DND-41 (cell line): Measurements from ENCODE around the gene HOMER1.

Source experiments
- ATAC-seq: fragments of 200-7000 bp; cut with Tn5 transposase; 3 replicates; pipeline ENCODE4 v1.9.1; 2021; ENCODE audit warnings: low read depth; ENCODE audit not compliant: insufficient read depth
- DNase-seq: peaks from one replicate; pipeline ENCODE4 v3.0.0-alpha.2; 2020
- H2AFZ ChIP-seq: 2 replicates; pipeline ENCODE4 v1.6.0; 2012; ENCODE audit warnings: low read depth, low read length
- H3K27ac ChIP-seq: 2 replicates; pipeline ENCODE4 v1.5.1; 2012; ENCODE audit warnings: low read length, inconsistent platforms
- H3K27me3 ChIP-seq: fragments of 200-600 bp; sonication (generic); 2 replicates; pipeline ENCODE4 v1.6.0; 2012; ENCODE audit warnings: low read length, mild to moderate bottlenecking, inconsistent platforms; ENCODE audit not compliant: insufficient read depth, poor library complexity
- H3K36me3 ChIP-seq: 2 replicates; pipeline ENCODE4 v1.5.1; 2012; ENCODE audit warnings: low read length, inconsistent platforms; ENCODE audit not compliant: insufficient read depth
- H3K4me1 ChIP-seq: 2 replicates; pipeline ENCODE4 v1.5.1; 2012; ENCODE audit warnings: mild to moderate bottlenecking, low read length; ENCODE audit not compliant: insufficient read depth
- H3K4me2 ChIP-seq: 2 replicates; pipeline ENCODE4 v1.6.0; 2012; ENCODE audit warnings: mild to moderate bottlenecking, moderate library complexity, low read length, inconsistent platforms; ENCODE audit not compliant: insufficient read depth
- H3K4me3 ChIP-seq, 2 experiments: fragments of 200-600 bp in 1 of 2; shearing (Covaris generic) in 1 of 2; 2 replicates each; pipeline ENCODE4 v1.5.1; 2012 to 2016; ENCODE audit warnings: inconsistent platforms in 2 of 2, low read length in 2 of 2, mild to moderate bottlenecking in 2 of 2, low read depth in 1 of 2, moderate library complexity in 1 of 2
- H3K79me2 ChIP-seq: 2 replicates; pipeline ENCODE4 v1.6.0; 2012; ENCODE audit warnings: low read length, inconsistent platforms; ENCODE audit not compliant: insufficient read depth
- H3K9ac ChIP-seq: 2 replicates; pipeline ENCODE4 v1.6.0; 2012; ENCODE audit warnings: low read depth, mild to moderate bottlenecking, inconsistent platforms, low read length, moderate library complexity
- H3K9me3 ChIP-seq: 2 replicates; pipeline ENCODE4 v1.5.1; 2012; ENCODE audit warnings: low read length, moderate library complexity, mild to moderate bottlenecking, inconsistent platforms; ENCODE audit not compliant: insufficient read depth, severe bottlenecking
- H4K20me1 ChIP-seq: 2 replicates; pipeline ENCODE4 v1.6.0; 2012; ENCODE audit warnings: low read length; ENCODE audit not compliant: insufficient read depth
- CTCF ChIP-seq: IDR thresholded peaks from 2 replicates; pipeline ENCODE4 v1.5.1; 2012; ENCODE audit warnings: borderline replicate concordance, low read length, moderate library complexity, mild to moderate bottlenecking; ENCODE audit not compliant: poor library complexity, severe bottlenecking; ENCODE audit errors: extremely low read depth
- EZH2 ChIP-seq: IDR thresholded peaks from 3 replicates; pipeline ENCODE4 v1.6.1; 2012; ENCODE audit warnings: borderline replicate concordance, low read depth, mild to moderate bottlenecking, moderate library complexity, low read length, inconsistent platforms; ENCODE audit not compliant: severe bottlenecking

HOMER1 gene

GRCh38 chr5:79490323-79490936, 23.5 kb downstream of the HOMER1 start:
- H4K20me1 ChIP-seq: no peaks in the 10 kb centered on the region
- H3K79me2 ChIP-seq: no peaks in the 10 kb centered on the region; the same call in 1 of the 2 replicates
- H3K36me3 ChIP-seq: no peaks in the 10 kb centered on the region
- no peak overlapping the region for H3K4me3 ChIP-seq
- no peak overlapping the region for H3K9ac ChIP-seq
- H2AFZ ChIP-seq: no peak overlapping the region
- no peaks in the 10 kb centered on the region for H3K9me3 ChIP-seq
- H3K27me3 ChIP-seq: no peaks in the 10 kb centered on the region
- H3K4me1 ChIP-seq: no peaks in the 10 kb centered on the region
- H3K4me2 ChIP-seq: no peak overlapping the region
- no peak for DNase-seq
- no peak overlapping the region for H3K27ac ChIP-seq
- no peak for TF ChIP-seq CTCF
- TF ChIP-seq EZH2: no peak
- ATAC-seq: no peak

- no peak overlapping the region for H3K9ac ChIP-seq
- H3K9me3 ChIP-seq: no peaks in the 10 kb centered on the region
- H3K4me3 ChIP-seq: no peak overlapping the region
- H3K79me2 ChIP-seq: no peaks in the 10 kb centered on the region; the same call in 1 of the 2 replicates
- TF ChIP-seq EZH2 (no peak), CTCF (no peak)
- ATAC-seq (no peak), DNase-seq (no peak)
- no peak overlapping the region for H2AFZ ChIP-seq
- H3K36me3 ChIP-seq: no peaks in the 10 kb centered on the region
- H3K27ac ChIP-seq: no peak overlapping the region
- H3K27me3 ChIP-seq: no peaks in the 10 kb centered on the region
- H3K4me2 ChIP-seq: no peak overlapping the region
- H4K20me1 ChIP-seq: no peaks in the 10 kb centered on the region
- no peaks in the 10 kb centered on the region for H3K4me1 ChIP-seq
Measured at GRCh38 chr5:79489773-79490172, 24.2 kb downstream of the HOMER1 start.

GRCh38 chr5:79488775-79489174, 25.2 kb downstream of the HOMER1 start:
- Histone ChIP-seq H3K4me1 (no peaks in the 10 kb centered on the region), H3K27ac (no peak overlapping the region), H4K20me1 (no peaks in the 10 kb centered on the region), H3K27me3 (no peaks in the 10 kb centered on the region), H3K9me3 (no peaks in the 10 kb centered on the region), H3K36me3 (no peaks in the 10 kb centered on the region), H3K4me2 (no peak overlapping the region), H3K79me2 (no peaks in the 10 kb centered on the region; the same call in 1 of the 2 replicates), H3K4me3 (no peak overlapping the region), H3K9ac (no peak overlapping the region), H2AFZ (no peak overlapping the region)
- DNase-seq (no peak), ATAC-seq (no peak)
- TF ChIP-seq EZH2 (no peak), CTCF (no peak)
